ENCODE results near the gene LCNL1.

DNA sequence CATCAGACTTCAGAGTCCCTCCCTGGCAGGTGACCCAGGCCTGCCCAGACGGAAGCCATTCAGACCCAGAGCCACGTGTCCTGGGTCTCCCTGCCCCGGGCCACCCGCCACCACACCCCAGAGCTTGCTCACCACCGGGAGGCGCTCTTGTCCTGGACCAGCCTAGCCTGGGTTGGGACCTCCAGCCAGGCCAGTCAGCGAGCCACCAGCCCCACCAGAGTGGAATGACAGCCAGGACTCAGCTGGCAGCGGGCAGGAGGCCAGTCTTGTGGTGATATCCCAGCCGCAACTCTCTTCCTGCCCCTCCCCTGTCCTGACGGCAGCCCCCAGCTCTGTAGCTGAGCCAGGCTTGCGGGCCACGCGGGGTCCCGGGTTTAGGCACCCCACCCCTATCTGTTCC, 7.1 kb upstream of the LCNL1 start:
- TF ChIP-seq, protein P1, sequence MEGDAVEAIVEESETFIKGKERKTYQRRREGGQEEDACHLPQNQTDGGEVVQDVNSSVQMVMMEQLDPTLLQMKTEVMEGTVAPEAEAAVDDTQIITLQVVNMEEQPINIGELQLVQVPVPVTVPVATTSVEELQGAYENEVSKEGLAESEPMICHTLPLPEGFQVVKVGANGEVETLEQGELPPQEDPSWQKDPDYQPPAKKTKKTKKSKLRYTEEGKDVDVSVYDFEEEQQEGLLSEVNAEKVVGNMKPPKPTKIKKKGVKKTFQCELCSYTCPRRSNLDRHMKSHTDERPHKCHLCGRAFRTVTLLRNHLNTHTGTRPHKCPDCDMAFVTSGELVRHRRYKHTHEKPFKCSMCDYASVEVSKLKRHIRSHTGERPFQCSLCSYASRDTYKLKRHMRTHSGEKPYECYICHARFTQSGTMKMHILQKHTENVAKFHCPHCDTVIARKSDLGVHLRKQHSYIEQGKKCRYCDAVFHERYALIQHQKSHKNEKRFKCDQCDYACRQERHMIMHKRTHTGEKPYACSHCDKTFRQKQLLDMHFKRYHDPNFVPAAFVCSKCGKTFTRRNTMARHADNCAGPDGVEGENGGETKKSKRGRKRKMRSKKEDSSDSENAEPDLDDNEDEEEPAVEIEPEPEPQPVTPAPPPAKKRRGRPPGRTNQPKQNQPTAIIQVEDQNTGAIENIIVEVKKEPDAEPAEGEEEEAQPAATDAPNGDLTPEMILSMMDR (IDR thresholded peaks at IDR 0.05): peak; percentile 24
- no peak for TF ChIP-seq ZFX (IDR thresholded peaks at IDR 0.05; ENCODE audit: borderline replicate concordance)
